Lower leg skin (tissue), 4 donors: ENCODE measurements around the gene EXOSC3. TPM values are rescaled to one million over a fixed set of nuclear protein-coding genes. Genes with fewer than 3 reads are reported as not detected.

Experiments
- DNase-seq, 2 donors: peaks; one replicate each; pipeline ENCODE4 v3.0.0-alpha.2; 2019; ENCODE audit warnings: low spot score in 2 of 2
- H3K4me3 ChIP-seq: fragments of 200-600 bp; sonication (generic); 2 replicates; pipeline ENCODE4 v1.5.1; 2017; ENCODE audit warnings: mild to moderate bottlenecking, low read depth; ENCODE audit not compliant: poor library complexity, severe bottlenecking
- POLR2A ChIP-seq, 2 donors: fragments of 450-650 bp; IDR thresholded peaks; one replicate each; pipeline ENCODE4 v1.6.1; 2016 to 2017; ENCODE audit warnings: antibody characterized with exemption in 2 of 2, mild to moderate bottlenecking in 1 of 2, moderate library complexity in 1 of 2
- WGBS, 2 donors: methylation state at CpG; one replicate each; pipeline ENCODE4 v1.1.5; 2018; 5-methylcytosine and 5-hydroxymethylcytosine counted together
- intact Hi-C: fragments of 100-400 bp; cut with DNase I; formaldehyde crosslinking; loops from one replicate; pipeline ENCODE4 v1.15.0; 2023; ENCODE audit warnings: low total_unique reads
- total RNA-seq, 4 donors: library from RNA; depleted of rRNA; stranded (reverse); fragments of >200 nt; gene quantifications; one replicate each; pipeline ENCODE4 v1.1.0, GENCODE V29; 2016
- TF ChIP-seq, protein P1 (sequence below), 3 donors: fragments of 450-650 bp; IDR thresholded peaks; one replicate each; pipeline ENCODE4 v1.5.1; 2016; ENCODE audit warnings: antibody characterized with exemption in 3 of 3, mild to moderate bottlenecking in 3 of 3, moderate library complexity in 2 of 3

Gene EXOSC3
- total RNA-seq, 4 donors from 2014 or later: 31.0 to 52.7 (median 47.7) TPM

GRCh38 chr9:37747271-37747753 lies 37.6 kb downstream of the EXOSC3 start:
- 36 to 42% methylated on average over 3 of the region's 3 CpGs for WGBS, 2 donors
- DNase-seq: peak; percentile 28 to 85
- no peak overlapping the region for H3K4me3 ChIP-seq
- TF ChIP-seq, protein P1, sequence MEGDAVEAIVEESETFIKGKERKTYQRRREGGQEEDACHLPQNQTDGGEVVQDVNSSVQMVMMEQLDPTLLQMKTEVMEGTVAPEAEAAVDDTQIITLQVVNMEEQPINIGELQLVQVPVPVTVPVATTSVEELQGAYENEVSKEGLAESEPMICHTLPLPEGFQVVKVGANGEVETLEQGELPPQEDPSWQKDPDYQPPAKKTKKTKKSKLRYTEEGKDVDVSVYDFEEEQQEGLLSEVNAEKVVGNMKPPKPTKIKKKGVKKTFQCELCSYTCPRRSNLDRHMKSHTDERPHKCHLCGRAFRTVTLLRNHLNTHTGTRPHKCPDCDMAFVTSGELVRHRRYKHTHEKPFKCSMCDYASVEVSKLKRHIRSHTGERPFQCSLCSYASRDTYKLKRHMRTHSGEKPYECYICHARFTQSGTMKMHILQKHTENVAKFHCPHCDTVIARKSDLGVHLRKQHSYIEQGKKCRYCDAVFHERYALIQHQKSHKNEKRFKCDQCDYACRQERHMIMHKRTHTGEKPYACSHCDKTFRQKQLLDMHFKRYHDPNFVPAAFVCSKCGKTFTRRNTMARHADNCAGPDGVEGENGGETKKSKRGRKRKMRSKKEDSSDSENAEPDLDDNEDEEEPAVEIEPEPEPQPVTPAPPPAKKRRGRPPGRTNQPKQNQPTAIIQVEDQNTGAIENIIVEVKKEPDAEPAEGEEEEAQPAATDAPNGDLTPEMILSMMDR (IDR thresholded peaks at IDR 0.05): peak in 1 of 3 donors; percentile 58
- TF ChIP-seq POLR2A (IDR thresholded peaks at IDR 0.05): no peak
- intact Hi-C loops: no loop called here

- DNase-seq: peak in 1 of 2 donors; percentile 62
- TF ChIP-seq POLR2A (IDR thresholded peaks at IDR 0.05): no peak
- TF ChIP-seq, protein P1 (IDR thresholded peaks at IDR 0.05): no peak
- 77 to 84% methylated on average over 15 to 24 of the region's 24 CpGs for WGBS, 2 donors
- H3K4me3 ChIP-seq: no peak overlapping the region
- intact Hi-C loops: no loop called here
These were observed 38.2 kb downstream of the EXOSC3 start for GRCh38 chr9:37746448-37747270.

- 49 to 60% methylated on average over 8 of the region's 8 CpGs for WGBS, 2 donors
These were observed 38.9 kb downstream of the EXOSC3 start for GRCh38 chr9:37745970-37746369.

DNA sequence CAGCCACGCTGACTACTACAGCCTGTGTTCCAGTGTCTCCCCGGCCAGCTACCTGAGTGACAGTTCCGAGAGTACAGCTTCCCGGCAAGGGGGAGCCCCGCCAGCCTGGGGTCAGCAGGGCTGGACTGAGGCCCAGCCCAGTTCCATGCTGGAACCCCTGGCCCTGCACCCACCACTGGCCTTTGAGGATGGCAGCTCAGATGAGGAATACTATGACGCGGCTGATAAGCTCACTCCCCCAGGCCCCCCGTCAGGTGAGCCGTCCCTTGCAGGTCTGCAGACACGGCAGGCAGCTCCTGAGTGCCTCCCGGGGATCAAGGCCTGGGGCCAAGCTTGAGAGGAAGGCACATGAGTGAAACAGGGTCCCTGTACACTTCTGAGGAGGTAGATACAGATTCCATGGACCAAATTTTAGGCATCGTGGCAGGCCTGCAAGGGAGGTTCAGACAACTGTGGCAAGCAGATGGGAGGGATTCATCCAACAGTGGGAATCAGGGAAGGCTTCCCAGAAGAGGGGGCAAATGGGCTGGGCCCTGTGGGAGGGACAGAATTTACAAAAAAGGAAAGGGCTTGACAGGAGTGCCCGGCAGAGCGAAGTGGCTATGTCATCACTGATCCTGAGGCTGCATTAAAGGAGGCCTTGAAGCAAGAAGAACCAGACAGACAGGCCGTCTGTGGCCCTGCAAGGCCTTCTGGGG lies 44.1 kb downstream of the EXOSC3 start:
- H3K4me3 ChIP-seq: no peak overlapping the region
- WGBS, 2 donors: 86 to 89% methylated on average over 11 of the region's 15 CpGs
- DNase-seq: peak in 1 of 2 donors; percentile 31
- no peak for TF ChIP-seq POLR2A (IDR thresholded peaks at IDR 0.05)
- TF ChIP-seq, protein P1 (IDR thresholded peaks at IDR 0.05): no peak
- intact Hi-C loops: no loop called here

More at GRCh38 chr9:37745970-37746369, 38.9 kb downstream of the EXOSC3 start:
- H3K4me3 ChIP-seq: no peak overlapping the region
- no peak for TF ChIP-seq POLR2A (IDR thresholded peaks at IDR 0.05)
- TF ChIP-seq, protein P1 (IDR thresholded peaks at IDR 0.05): no peak
- intact Hi-C loops: no loop called here
- DNase-seq: peak in 1 of 2 donors; percentile 78

DNA sequence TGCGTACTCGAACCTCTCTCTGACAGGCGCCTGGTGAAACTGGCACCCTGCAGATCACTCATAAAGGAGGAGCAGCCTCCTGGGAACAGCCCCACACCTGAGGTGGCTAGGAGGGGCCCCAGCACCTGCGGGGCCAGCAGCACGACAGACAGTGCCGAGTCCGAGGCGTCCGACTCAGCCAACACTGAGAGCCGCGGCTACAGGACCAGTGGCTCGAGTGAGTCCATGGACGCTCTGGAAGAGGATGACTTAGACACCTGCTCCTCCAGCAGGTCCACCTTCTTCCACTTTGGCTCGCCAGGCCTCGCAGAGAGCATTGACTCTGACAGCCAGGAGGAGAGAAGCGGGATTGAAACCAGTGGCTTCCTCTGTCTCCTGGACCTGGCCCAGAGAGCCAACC lies 44.7 kb downstream of the EXOSC3 start:
- TF ChIP-seq POLR2A (IDR thresholded peaks at IDR 0.05): no peak
- TF ChIP-seq, protein P1 (IDR thresholded peaks at IDR 0.05): no peak
- no peak for DNase-seq
- no peak overlapping the region for H3K4me3 ChIP-seq
- intact Hi-C loops: no loop called here
- WGBS, 2 donors: 88 to 92% methylated on average over 16 of the region's 16 CpGs
